WTC11 (cell line): ENCODE results near the gene POSTN. TPM values are rescaled to one million over a fixed set of nuclear protein-coding genes. Genes with fewer than 3 reads are reported as not detected.
A peak's percentile ranks its signal among the peaks of the same experiment; 100 is the strongest.

Source experiments
- ATAC-seq: fragments of 200-7000 bp; cut with Tn5 transposase; 2 replicates; pipeline ENCODE4 v1.10.0; 2021; ENCODE audit warnings: mild to moderate bottlenecking, moderate library complexity
- Bru-seq: library from RNA; stranded (reverse); fragments of 400-500 nt; gene quantifications from one replicate; lab custom pipeline; 2021; lab: Mats Ljungman, UMichigan
- CTCF ChIA-PET: fragments of 300-600 bp; sonication (Branson Sonifier 250); formaldehyde crosslinking; loops from one replicate; lab custom pipeline; 2021; ENCODE audit warnings: antibody characterized with exemption; lab: Charles Lee
- POLR2A ChIA-PET: fragments of 350-600 bp; sonication (Branson Sonifier 250); formaldehyde crosslinking; loops from one replicate; lab custom pipeline; 2021; ENCODE audit warnings: antibody characterized with exemption; lab: Charles Lee
- DNase-seq: peaks from one replicate; pipeline ENCODE4 v3.0.0; 2021; ENCODE audit warnings: low spot score
- H3K27ac Mint-ChIP-seq: 2 replicates; pipeline ENCODE4 v1.8.0; 2021; ENCODE audit warnings: mixed read lengths
- H3K27me3 Mint-ChIP-seq: 2 replicates; pipeline ENCODE4 v1.8.0; 2021; ENCODE audit warnings: low read depth, mild to moderate bottlenecking, moderate library complexity, mixed read lengths
- H3K36me3 Mint-ChIP-seq: 2 replicates; pipeline ENCODE4 v1.8.0; 2021; ENCODE audit warnings: mixed read lengths
- H3K4me1 Mint-ChIP-seq: 2 replicates; pipeline ENCODE4 v1.8.0; 2022; ENCODE audit warnings: mixed read lengths
- H3K4me3 Mint-ChIP-seq: 2 replicates; pipeline ENCODE4 v1.8.0; 2021; ENCODE audit warnings: mild to moderate bottlenecking, moderate library complexity, mixed read lengths
- H3K9me3 Mint-ChIP-seq: 2 replicates; pipeline ENCODE4 v1.8.0; 2021; ENCODE audit warnings: mixed read lengths
- EMX1 ChIP-seq: fragments of 250-450 bp; sonication (Bioruptor Pico); IDR thresholded peaks from 2 replicates; pipeline ENCODE4 v1.8.0; 2021; ENCODE audit warnings: mild to moderate bottlenecking
- HMGA2 ChIP-seq: fragments of 250-450 bp; sonication (Bioruptor Pico); IDR thresholded peaks from 2 replicates; pipeline ENCODE4 v1.4.0; 2021; ENCODE audit warnings: mild to moderate bottlenecking, moderate library complexity
- IRF2 ChIP-seq: sonication (generic); formaldehyde crosslinking; IDR thresholded peaks from 2 replicates; pipeline ENCODE4 v1.8.0; 2022; ENCODE audit warnings: low read depth, missing genetic modification reagents, borderline replicate concordance
- JAZF1 ChIP-seq: fragments of 250-450 bp; sonication (Bioruptor Pico); IDR thresholded peaks from 2 replicates; pipeline ENCODE4 v1.9.0; 2021; ENCODE audit warnings: moderate library complexity, mild to moderate bottlenecking, inconsistent platforms
- MXD4 ChIP-seq: fragments of 250-450 bp; sonication (Bioruptor Pico); IDR thresholded peaks from 2 replicates; pipeline ENCODE4 v1.8.0; 2021; ENCODE audit warnings: mild to moderate bottlenecking, moderate library complexity, borderline replicate concordance
- RORB ChIP-seq: fragments of 250-450 bp; sonication (Bioruptor Pico); IDR thresholded peaks from 2 replicates; pipeline ENCODE4 v1.9.0; 2021; ENCODE audit warnings: mild to moderate bottlenecking
- SMAD4 ChIP-seq: sonication (generic); formaldehyde crosslinking; IDR thresholded peaks from 2 replicates; pipeline ENCODE4 v1.8.0; 2022; ENCODE audit warnings: mild to moderate bottlenecking, missing genetic modification reagents
- STAT6 ChIP-seq: sonication (generic); formaldehyde crosslinking; conservative IDR thresholded peaks from 2 replicates; pipeline ENCODE4 v1.8.1; 2023; ENCODE audit warnings: mild to moderate bottlenecking, low read depth, missing genetic modification reagents, moderate library complexity
- ZNF416 ChIP-seq: fragments of 250-450 bp; sonication (Bioruptor Pico); IDR thresholded peaks from 2 replicates; pipeline ENCODE4 v1.9.0; 2021; ENCODE audit warnings: mild to moderate bottlenecking, inconsistent platforms
- long read RNA-seq, 3 experiments: library from RNA in 1 of 3; library from capped mRNA in 1 of 3; library from polyadenylated mRNA in 1 of 3; unstranded in 2 of 3; stranded (forward) in 1 of 3; transcript quantifications; one replicate each; pipeline ENCODE4 v2.0.0, GENCODE V29; 2021
- total RNA-seq: library from RNA; stranded (reverse); gene quantifications from 3 replicates; pipeline ENCODE4 v1.2.3, GENCODE V29; 2021
- TF ChIP-seq, protein P1 (sequence below): fragments of 250-450 bp; sonication (Bioruptor Pico); IDR thresholded peaks from 2 replicates; pipeline ENCODE4 v1.9.0; 2021; ENCODE audit warnings: mild to moderate bottlenecking
- TF ChIP-seq, protein P2 (sequence below): sonication (generic); formaldehyde crosslinking; IDR thresholded peaks from 2 replicates; pipeline ENCODE4 v1.8.0; 2023; ENCODE audit warnings: missing genetic modification reagents, mild to moderate bottlenecking, borderline replicate concordance
- TF ChIP-seq, protein P3 (sequence below): sonication (generic); formaldehyde crosslinking; IDR thresholded peaks from 2 replicates; pipeline ENCODE4 v1.8.1; 2022; ENCODE audit warnings: mild to moderate bottlenecking, missing genetic modification reagents, moderate library complexity, borderline replicate concordance
- TF ChIP-seq, protein P4 (sequence below): sonication (generic); formaldehyde crosslinking; IDR thresholded peaks from 2 replicates; pipeline ENCODE4 v1.8.1; 2023; ENCODE audit warnings: mild to moderate bottlenecking, missing genetic modification reagents
- TF ChIP-seq, protein P5 (sequence below): sonication (generic); formaldehyde crosslinking; IDR thresholded peaks from 2 replicates; pipeline ENCODE4 v1.8.0; 2022; ENCODE audit warnings: mild to moderate bottlenecking, missing genetic modification reagents

POSTN gene
- total RNA-seq (0.60 to 0.76 TPM (median 0.70 TPM) in 3 replicates), Bru-seq, nascent RNA (percentile 15 among the genes with signal in this experiment)
- long read RNA-seq, experiment 1, result 0 reads
- long read RNA-seq, experiment 2, partial matches to known transcripts, result 1 of 1 reads
- long read RNA-seq, experiment 2, other reads (novel, unspliced or antisense), result 0 of 1 reads
- long read RNA-seq, experiment 3, result 0 reads

GRCh38 chr13:37598597-37598996 is at the start of gene POSTN:
Gene POSTN (minus strand): TSS chr13:37598768. CDS start chr13:37598726, 42 bp downstream.
- no peak within 1 kb of the TSS for H3K27ac Mint-ChIP-seq
- ChIA-PET CTCF (interaction anchor here (1.0 kb wide), 1 partner anchor 293 kb away, joined by 4 read pairs; no protein-coding TSS in a partner anchor), POLR2A (no interaction called here)

GRCh38 chr13:37647031-37647650 is 48.6 kb upstream of the POSTN start:
- H3K27me3 Mint-ChIP-seq, result no peaks in the 10 kb centered on the region
- TF ChIP-seq IRF2 (CRISPR knock-in tag) (no peak), RORB (CRISPR knock-in tag) (no peak), STAT6 (CRISPR knock-in tag) (no peak)
- TF ChIP-seq, protein P1, sequence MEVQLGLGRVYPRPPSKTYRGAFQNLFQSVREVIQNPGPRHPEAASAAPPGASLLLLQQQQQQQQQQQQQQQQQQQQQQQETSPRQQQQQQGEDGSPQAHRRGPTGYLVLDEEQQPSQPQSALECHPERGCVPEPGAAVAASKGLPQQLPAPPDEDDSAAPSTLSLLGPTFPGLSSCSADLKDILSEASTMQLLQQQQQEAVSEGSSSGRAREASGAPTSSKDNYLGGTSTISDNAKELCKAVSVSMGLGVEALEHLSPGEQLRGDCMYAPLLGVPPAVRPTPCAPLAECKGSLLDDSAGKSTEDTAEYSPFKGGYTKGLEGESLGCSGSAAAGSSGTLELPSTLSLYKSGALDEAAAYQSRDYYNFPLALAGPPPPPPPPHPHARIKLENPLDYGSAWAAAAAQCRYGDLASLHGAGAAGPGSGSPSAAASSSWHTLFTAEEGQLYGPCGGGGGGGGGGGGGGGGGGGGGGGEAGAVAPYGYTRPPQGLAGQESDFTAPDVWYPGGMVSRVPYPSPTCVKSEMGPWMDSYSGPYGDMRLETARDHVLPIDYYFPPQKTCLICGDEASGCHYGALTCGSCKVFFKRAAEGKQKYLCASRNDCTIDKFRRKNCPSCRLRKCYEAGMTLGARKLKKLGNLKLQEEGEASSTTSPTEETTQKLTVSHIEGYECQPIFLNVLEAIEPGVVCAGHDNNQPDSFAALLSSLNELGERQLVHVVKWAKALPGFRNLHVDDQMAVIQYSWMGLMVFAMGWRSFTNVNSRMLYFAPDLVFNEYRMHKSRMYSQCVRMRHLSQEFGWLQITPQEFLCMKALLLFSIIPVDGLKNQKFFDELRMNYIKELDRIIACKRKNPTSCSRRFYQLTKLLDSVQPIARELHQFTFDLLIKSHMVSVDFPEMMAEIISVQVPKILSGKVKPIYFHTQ, result no peak
- H3K4me3 Mint-ChIP-seq, result no peak overlapping the region
- H3K36me3 Mint-ChIP-seq, result no peaks in the 10 kb centered on the region
- ATAC-seq, result peak; percentile 79
- CTCF ChIA-PET, result interaction anchor here (0.6 kb wide), 1 partner anchor 310 kb away, joined by 3 read pairs; no protein-coding TSS in a partner anchor
- peak overlapping the region; percentile 58 for H3K27ac Mint-ChIP-seq
- no peak for DNase-seq
- no peaks in the 10 kb centered on the region for H3K9me3 Mint-ChIP-seq
- POLR2A ChIA-PET, result no interaction called here
- peaks cover 25% of the 10 kb centered on the region for H3K4me1 Mint-ChIP-seq

More at GRCh38 chr13:37598597-37598996, at the start of gene POSTN:
- TF ChIP-seq HMGA2 (no peak), ZNF416 (CRISPR knock-in tag) (no peak), JAZF1 (CRISPR knock-in tag) (no peak)
- DNase-seq, result no peak
- Mint-ChIP-seq H3K4me3 (peak within 1 kb of the TSS; percentile 32), H3K9me3 (no peaks in the 10 kb centered on the region), H3K4me1 (peaks cover 63% of the 10 kb centered on the region), H3K27me3 (no peaks in the 10 kb centered on the region; the same call in 1 of the 2 replicates), H3K36me3 (no peaks in the 10 kb centered on the region)
- no peak for ATAC-seq

- H3K27me3 Mint-ChIP-seq, result no peaks in the 10 kb centered on the region
- H3K4me1 Mint-ChIP-seq, result peaks cover 29% of the 10 kb centered on the region
- DNase-seq, result no peak
- ATAC-seq, result no peak
- no peak overlapping the region for H3K27ac Mint-ChIP-seq
- ChIA-PET CTCF (interaction anchor here (0.6 kb wide), 1 partner anchor 311 kb away, joined by 3 read pairs; no protein-coding TSS in a partner anchor), POLR2A (no interaction called here)
- H3K4me3 Mint-ChIP-seq, result no peak overlapping the region
- H3K36me3 Mint-ChIP-seq, result no peaks in the 10 kb centered on the region
- no peaks in the 10 kb centered on the region for H3K9me3 Mint-ChIP-seq
- TF ChIP-seq, protein P2, sequence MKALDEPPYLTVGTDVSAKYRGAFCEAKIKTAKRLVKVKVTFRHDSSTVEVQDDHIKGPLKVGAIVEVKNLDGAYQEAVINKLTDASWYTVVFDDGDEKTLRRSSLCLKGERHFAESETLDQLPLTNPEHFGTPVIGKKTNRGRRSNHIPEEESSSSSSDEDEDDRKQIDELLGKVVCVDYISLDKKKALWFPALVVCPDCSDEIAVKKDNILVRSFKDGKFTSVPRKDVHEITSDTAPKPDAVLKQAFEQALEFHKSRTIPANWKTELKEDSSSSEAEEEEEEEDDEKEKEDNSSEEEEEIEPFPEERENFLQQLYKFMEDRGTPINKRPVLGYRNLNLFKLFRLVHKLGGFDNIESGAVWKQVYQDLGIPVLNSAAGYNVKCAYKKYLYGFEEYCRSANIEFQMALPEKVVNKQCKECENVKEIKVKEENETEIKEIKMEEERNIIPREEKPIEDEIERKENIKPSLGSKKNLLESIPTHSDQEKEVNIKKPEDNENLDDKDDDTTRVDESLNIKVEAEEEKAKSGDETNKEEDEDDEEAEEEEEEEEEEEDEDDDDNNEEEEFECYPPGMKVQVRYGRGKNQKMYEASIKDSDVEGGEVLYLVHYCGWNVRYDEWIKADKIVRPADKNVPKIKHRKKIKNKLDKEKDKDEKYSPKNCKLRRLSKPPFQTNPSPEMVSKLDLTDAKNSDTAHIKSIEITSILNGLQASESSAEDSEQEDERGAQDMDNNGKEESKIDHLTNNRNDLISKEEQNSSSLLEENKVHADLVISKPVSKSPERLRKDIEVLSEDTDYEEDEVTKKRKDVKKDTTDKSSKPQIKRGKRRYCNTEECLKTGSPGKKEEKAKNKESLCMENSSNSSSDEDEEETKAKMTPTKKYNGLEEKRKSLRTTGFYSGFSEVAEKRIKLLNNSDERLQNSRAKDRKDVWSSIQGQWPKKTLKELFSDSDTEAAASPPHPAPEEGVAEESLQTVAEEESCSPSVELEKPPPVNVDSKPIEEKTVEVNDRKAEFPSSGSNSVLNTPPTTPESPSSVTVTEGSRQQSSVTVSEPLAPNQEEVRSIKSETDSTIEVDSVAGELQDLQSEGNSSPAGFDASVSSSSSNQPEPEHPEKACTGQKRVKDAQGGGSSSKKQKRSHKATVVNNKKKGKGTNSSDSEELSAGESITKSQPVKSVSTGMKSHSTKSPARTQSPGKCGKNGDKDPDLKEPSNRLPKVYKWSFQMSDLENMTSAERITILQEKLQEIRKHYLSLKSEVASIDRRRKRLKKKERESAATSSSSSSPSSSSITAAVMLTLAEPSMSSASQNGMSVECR (CRISPR knock-in tag), result no peak
- no peak for TF ChIP-seq MXD4 (CRISPR knock-in tag)
- TF ChIP-seq, protein P3, sequence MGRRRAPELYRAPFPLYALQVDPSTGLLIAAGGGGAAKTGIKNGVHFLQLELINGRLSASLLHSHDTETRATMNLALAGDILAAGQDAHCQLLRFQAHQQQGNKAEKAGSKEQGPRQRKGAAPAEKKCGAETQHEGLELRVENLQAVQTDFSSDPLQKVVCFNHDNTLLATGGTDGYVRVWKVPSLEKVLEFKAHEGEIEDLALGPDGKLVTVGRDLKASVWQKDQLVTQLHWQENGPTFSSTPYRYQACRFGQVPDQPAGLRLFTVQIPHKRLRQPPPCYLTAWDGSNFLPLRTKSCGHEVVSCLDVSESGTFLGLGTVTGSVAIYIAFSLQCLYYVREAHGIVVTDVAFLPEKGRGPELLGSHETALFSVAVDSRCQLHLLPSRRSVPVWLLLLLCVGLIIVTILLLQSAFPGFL (CRISPR knock-in tag), result no peak
- no peak for TF ChIP-seq SMAD4 (CRISPR knock-in tag)
- TF ChIP-seq, protein P4, sequence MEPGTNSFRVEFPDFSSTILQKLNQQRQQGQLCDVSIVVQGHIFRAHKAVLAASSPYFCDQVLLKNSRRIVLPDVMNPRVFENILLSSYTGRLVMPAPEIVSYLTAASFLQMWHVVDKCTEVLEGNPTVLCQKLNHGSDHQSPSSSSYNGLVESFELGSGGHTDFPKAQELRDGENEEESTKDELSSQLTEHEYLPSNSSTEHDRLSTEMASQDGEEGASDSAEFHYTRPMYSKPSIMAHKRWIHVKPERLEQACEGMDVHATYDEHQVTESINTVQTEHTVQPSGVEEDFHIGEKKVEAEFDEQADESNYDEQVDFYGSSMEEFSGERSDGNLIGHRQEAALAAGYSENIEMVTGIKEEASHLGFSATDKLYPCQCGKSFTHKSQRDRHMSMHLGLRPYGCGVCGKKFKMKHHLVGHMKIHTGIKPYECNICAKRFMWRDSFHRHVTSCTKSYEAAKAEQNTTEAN (CRISPR knock-in tag), result no peak
- TF ChIP-seq EMX1, result no peak
- TF ChIP-seq, protein P5, sequence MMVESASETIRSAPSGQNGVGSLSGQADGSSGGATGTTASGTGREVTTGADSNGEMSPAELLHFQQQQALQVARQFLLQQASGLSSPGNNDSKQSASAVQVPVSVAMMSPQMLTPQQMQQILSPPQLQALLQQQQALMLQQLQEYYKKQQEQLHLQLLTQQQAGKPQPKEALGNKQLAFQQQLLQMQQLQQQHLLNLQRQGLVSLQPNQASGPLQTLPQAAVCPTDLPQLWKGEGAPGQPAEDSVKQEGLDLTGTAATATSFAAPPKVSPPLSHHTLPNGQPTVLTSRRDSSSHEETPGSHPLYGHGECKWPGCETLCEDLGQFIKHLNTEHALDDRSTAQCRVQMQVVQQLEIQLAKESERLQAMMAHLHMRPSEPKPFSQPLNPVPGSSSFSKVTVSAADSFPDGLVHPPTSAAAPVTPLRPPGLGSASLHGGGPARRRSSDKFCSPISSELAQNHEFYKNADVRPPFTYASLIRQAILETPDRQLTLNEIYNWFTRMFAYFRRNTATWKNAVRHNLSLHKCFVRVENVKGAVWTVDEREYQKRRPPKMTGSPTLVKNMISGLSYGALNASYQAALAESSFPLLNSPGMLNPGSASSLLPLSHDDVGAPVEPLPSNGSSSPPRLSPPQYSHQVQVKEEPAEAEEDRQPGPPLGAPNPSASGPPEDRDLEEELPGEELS (CRISPR knock-in tag), result no peak
Measured at GRCh38 chr13:37646531-37646930, 48.0 kb upstream of the POSTN start.
